Activated naive CD8-positive, alpha-beta T cell treated with anti-CD3 and anti-CD28 coated beads, Interleukin-2, amount 10 ng/mL, durations not matched to agents 7 days and 5 days (primary cell): Measurements from ENCODE around the gene SLC22A23. TPM values are rescaled to one million over a fixed set of nuclear protein-coding genes. Genes with fewer than 3 reads are reported as not detected.

Experiments used
- ATAC-seq: fragments of 150-1000 bp; cut with Tn5 transposase; one replicate; pipeline ENCODE4 v1.10.0; 2021; ENCODE audit warnings: low read depth, moderate library complexity
- POLR2A ChIA-PET: fragments of 350-600 bp; sonication (Branson Sonifier 250); formaldehyde crosslinking; loops from one replicate; lab custom pipeline; 2021; ENCODE audit warnings: antibody characterized with exemption; lab: Charles Lee
- DNase-seq: peaks from one replicate; pipeline ENCODE4 v3.0.0; 2021
- H3K27ac Mint-ChIP-seq: one replicate; pipeline ENCODE4 v1.8.0; 2022; ENCODE audit warnings: mild to moderate bottlenecking, mixed read lengths
- H3K27me3 Mint-ChIP-seq: one replicate; pipeline ENCODE4 v1.8.0; 2022; ENCODE audit warnings: mild to moderate bottlenecking, moderate library complexity, mixed read lengths
- H3K36me3 Mint-ChIP-seq: one replicate; pipeline ENCODE4 v1.8.0; 2021; ENCODE audit warnings: mild to moderate bottlenecking, mixed read lengths
- H3K4me1 Mint-ChIP-seq: one replicate; pipeline ENCODE4 v1.8.0; 2021; ENCODE audit warnings: mixed read lengths
- H3K4me3 Mint-ChIP-seq: one replicate; pipeline ENCODE4 v1.8.0; 2022; ENCODE audit warnings: mild to moderate bottlenecking, moderate library complexity, mixed read lengths
- H3K9me3 Mint-ChIP-seq: one replicate; pipeline ENCODE4 v1.8.0; 2021; ENCODE audit warnings: mixed read lengths
- total RNA-seq, 2 experiments: library from RNA; stranded (reverse); gene quantifications; one replicate each; pipeline ENCODE4 v1.2.3, GENCODE V29; 2021

Gene SLC22A23
- total RNA-seq, 2 experiments from 2014 or later, result 0.82 to 1.2 TPM

- no peak for ATAC-seq
- Mint-ChIP-seq H3K4me3 (no peak overlapping the region), H3K4me1 (peaks cover 3% of the 10 kb centered on the region), H3K27ac (no peak overlapping the region), H3K36me3 (no peaks in the 10 kb centered on the region), H3K9me3 (no peaks in the 10 kb centered on the region), H3K27me3 (peaks cover 4% of the 10 kb centered on the region)
- POLR2A ChIA-PET, result interaction anchor here (0.5 kb wide), 1 partner anchor 19 kb away, joined by 3 read pairs; no protein-coding TSS in a partner anchor
- no peak for DNase-seq
Measured at GRCh38 chr6:3489027-3489757, 32.3 kb upstream of the SLC22A23 start.

DNA sequence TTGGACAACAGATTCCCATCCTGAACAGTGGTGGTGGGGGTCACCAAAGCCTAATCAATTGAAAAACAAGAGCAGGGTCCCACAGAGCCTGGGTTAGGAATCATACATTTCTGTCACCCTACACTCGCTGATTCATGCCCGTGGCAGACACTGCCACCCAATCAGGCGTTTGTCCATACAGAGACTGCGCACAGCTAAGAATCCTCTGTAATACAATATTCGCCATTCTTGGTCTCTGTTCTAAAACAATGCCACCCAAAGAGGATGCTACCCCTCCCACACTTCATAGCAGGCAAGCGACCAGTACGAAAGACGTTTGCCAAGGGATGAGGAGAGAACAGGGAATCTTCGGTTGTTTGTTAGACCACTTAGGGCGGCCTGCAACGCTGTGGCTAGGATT lies 28.1 kb upstream of the SLC22A23 start:
- Mint-ChIP-seq H3K9me3 (peaks cover 4% of the 10 kb centered on the region), H3K4me3 (no peak overlapping the region), H3K36me3 (no peaks in the 10 kb centered on the region), H3K4me1 (peaks cover 3% of the 10 kb centered on the region), H3K27me3 (peaks cover 7% of the 10 kb centered on the region), H3K27ac (no peak overlapping the region)
- ATAC-seq (no peak), DNase-seq (no peak)
- POLR2A ChIA-PET, result no interaction called here

- Mint-ChIP-seq H3K36me3 (no peaks in the 10 kb centered on the region), H3K4me1 (peaks cover 3% of the 10 kb centered on the region), H3K9me3 (peaks cover 7% of the 10 kb centered on the region), H3K4me3 (no peak overlapping the region), H3K27ac (no peak overlapping the region), H3K27me3 (peaks cover 7% of the 10 kb centered on the region)
- POLR2A ChIA-PET, result no interaction called here
- no peak for ATAC-seq
- DNase-seq, result no peak
Measured at GRCh38 chr6:3484192-3484591, 27.3 kb upstream of the SLC22A23 start.

- Mint-ChIP-seq H3K36me3 (no peaks in the 10 kb centered on the region), H3K4me1 (peaks cover 3% of the 10 kb centered on the region), H3K9me3 (peaks cover 7% of the 10 kb centered on the region), H3K4me3 (no peak overlapping the region), H3K27me3 (peaks cover 7% of the 10 kb centered on the region), H3K27ac (no peak overlapping the region)
- POLR2A ChIA-PET, result no interaction called here
- ATAC-seq (no peak), DNase-seq (no peak)
Measured at GRCh38 chr6:3483675-3484074, 26.8 kb upstream of the SLC22A23 start.

DNA sequence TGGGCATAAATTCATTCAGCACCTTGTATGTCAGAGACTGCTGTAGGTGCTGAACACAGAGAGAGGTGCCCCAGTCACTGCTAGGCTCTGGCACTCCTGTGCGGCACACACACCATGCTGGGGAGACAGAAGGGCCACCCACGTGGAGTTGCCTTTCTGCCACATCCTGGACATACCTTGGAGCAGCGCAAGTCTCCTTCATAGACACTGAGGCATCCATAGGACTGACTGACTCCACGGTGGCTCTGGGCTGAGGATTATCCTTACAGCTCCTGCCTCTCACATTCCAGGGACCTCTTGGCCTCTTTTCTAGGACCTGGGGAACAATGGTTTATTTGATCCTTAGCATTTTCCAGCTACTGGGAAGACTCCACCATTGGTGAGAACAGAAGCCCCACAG lies 26.0 kb upstream of the SLC22A23 start:
- no peak overlapping the region for H3K27ac Mint-ChIP-seq
- H3K9me3 Mint-ChIP-seq, result peaks cover 7% of the 10 kb centered on the region
- H3K36me3 Mint-ChIP-seq, result no peaks in the 10 kb centered on the region
- POLR2A ChIA-PET, result no interaction called here
- H3K27me3 Mint-ChIP-seq, result peaks cover 7% of the 10 kb centered on the region
- no peak for ATAC-seq
- H3K4me3 Mint-ChIP-seq, result no peak overlapping the region
- H3K4me1 Mint-ChIP-seq, result peaks cover 3% of the 10 kb centered on the region
- no peak for DNase-seq

DNA sequence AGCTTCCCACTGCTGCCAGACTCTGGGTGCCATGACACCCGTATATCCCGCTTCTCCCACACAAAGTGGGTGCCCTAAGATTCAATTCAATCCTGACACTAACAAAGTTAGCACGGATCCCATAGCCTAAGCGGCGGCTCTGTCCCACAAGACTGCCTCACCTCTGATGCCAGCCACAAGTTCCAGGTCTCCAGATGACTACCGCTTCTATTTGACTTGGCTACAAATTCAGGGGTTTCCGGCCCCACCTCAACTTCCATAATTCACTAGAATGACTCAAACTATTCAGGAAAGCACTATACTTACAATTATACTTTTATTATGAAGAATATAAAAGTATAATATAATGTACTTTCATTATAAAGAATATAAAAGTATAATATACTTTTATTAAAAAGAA lies 24.8 kb upstream of the SLC22A23 start:
- no peak for ATAC-seq
- no peak overlapping the region for H3K4me3 Mint-ChIP-seq
- POLR2A ChIA-PET, result no interaction called here
- H3K4me1 Mint-ChIP-seq, result peaks cover 3% of the 10 kb centered on the region
- DNase-seq, result no peak
- H3K9me3 Mint-ChIP-seq, result peaks cover 7% of the 10 kb centered on the region
- H3K36me3 Mint-ChIP-seq, result no peaks in the 10 kb centered on the region
- H3K27me3 Mint-ChIP-seq, result peaks cover 7% of the 10 kb centered on the region
- no peak overlapping the region for H3K27ac Mint-ChIP-seq

GRCh38 chr6:3480009-3480408 lies 23.2 kb upstream of the SLC22A23 start:
- H3K4me3 Mint-ChIP-seq, result no peak overlapping the region
- H3K9me3 Mint-ChIP-seq, result peaks cover 7% of the 10 kb centered on the region
- ATAC-seq, result no peak
- H3K27me3 Mint-ChIP-seq, result peaks cover 10% of the 10 kb centered on the region
- POLR2A ChIA-PET, result no interaction called here
- no peaks in the 10 kb centered on the region for H3K36me3 Mint-ChIP-seq
- H3K4me1 Mint-ChIP-seq, result no peaks in the 10 kb centered on the region
- H3K27ac Mint-ChIP-seq, result no peak overlapping the region
- no peak for DNase-seq

DNA sequence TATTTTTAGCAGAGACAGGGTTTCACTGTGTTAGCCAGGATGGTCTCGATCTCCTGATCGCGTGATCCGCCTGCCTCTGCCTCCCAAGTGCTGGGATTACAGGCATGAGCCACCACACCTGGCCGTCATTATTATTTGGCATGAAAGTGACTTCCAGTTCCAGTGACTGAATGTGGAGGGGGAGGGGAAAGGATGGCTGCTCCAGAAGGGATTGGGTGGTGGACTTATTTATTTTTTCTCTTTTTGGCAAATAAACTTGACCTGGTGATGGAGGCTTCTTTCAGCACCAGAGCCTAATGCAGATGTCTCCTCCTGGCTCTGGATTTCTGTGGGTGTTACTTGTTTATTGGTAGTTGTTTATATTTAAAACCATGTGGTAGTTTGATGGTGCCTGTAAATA lies 16.9 kb upstream of the SLC22A23 start:
- Mint-ChIP-seq H3K4me3 (no peak overlapping the region), H3K27me3 (peaks cover 6% of the 10 kb centered on the region), H3K9me3 (no peaks in the 10 kb centered on the region), H3K4me1 (no peaks in the 10 kb centered on the region), H3K36me3 (no peaks in the 10 kb centered on the region), H3K27ac (no peak overlapping the region)
- POLR2A ChIA-PET, result no interaction called here
- DNase-seq (no peak), ATAC-seq (no peak)

GRCh38 chr6:3471711-3472110 lies 14.9 kb upstream of the SLC22A23 start:
- DNase-seq (no peak), ATAC-seq (no peak)
- Mint-ChIP-seq H3K4me1 (no peaks in the 10 kb centered on the region), H3K4me3 (no peak overlapping the region), H3K27ac (no peak overlapping the region), H3K9me3 (no peaks in the 10 kb centered on the region), H3K36me3 (no peaks in the 10 kb centered on the region), H3K27me3 (peaks cover 6% of the 10 kb centered on the region)
- POLR2A ChIA-PET, result no interaction called here

GRCh38 chr6:3471286-3471685 lies 14.4 kb upstream of the SLC22A23 start:
- H3K9me3 Mint-ChIP-seq, result no peaks in the 10 kb centered on the region
- no peak overlapping the region for H3K4me3 Mint-ChIP-seq
- H3K27me3 Mint-ChIP-seq, result peaks cover 6% of the 10 kb centered on the region
- no peak overlapping the region for H3K27ac Mint-ChIP-seq
- ATAC-seq, result no peak
- no peaks in the 10 kb centered on the region for H3K36me3 Mint-ChIP-seq
- POLR2A ChIA-PET, result no interaction called here
- no peaks in the 10 kb centered on the region for H3K4me1 Mint-ChIP-seq
- DNase-seq, result no peak

- no peak overlapping the region for H3K4me3 Mint-ChIP-seq
- no peak for ATAC-seq
- POLR2A ChIA-PET, result no interaction called here
- peaks cover 9% of the 10 kb centered on the region for H3K27me3 Mint-ChIP-seq
- H3K27ac Mint-ChIP-seq, result no peak overlapping the region
- DNase-seq, result no peak
- H3K36me3 Mint-ChIP-seq, result no peaks in the 10 kb centered on the region
- no peaks in the 10 kb centered on the region for H3K4me1 Mint-ChIP-seq
- H3K9me3 Mint-ChIP-seq, result peaks cover 1% of the 10 kb centered on the region
Measured at GRCh38 chr6:3468585-3468984, 11.7 kb upstream of the SLC22A23 start.

DNA sequence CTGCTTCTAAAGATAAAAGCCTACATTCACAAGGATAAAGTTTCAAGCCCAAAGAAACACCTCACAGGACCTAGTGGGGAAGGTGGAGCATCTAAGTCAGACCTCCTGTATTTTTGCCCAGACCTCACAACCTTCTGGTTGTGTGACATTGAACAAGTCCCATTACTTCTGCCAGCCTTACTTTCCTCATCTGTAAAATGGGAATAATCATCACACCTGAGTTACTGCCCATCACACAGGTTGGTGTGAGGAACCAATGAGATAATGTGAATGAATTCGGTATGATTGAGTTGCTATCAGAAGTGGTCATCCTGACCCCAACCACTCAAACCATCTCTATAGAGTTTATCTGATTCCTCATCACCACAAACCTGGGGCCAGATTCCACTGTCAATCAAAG lies 11.1 kb upstream of the SLC22A23 start:
- no peak for DNase-seq
- Mint-ChIP-seq H3K36me3 (no peaks in the 10 kb centered on the region), H3K4me1 (no peaks in the 10 kb centered on the region), H3K27ac (no peak overlapping the region), H3K27me3 (peaks cover 9% of the 10 kb centered on the region), H3K9me3 (peaks cover 1% of the 10 kb centered on the region), H3K4me3 (no peak overlapping the region)
- ATAC-seq, result no peak
- POLR2A ChIA-PET, result no interaction called here

DNA sequence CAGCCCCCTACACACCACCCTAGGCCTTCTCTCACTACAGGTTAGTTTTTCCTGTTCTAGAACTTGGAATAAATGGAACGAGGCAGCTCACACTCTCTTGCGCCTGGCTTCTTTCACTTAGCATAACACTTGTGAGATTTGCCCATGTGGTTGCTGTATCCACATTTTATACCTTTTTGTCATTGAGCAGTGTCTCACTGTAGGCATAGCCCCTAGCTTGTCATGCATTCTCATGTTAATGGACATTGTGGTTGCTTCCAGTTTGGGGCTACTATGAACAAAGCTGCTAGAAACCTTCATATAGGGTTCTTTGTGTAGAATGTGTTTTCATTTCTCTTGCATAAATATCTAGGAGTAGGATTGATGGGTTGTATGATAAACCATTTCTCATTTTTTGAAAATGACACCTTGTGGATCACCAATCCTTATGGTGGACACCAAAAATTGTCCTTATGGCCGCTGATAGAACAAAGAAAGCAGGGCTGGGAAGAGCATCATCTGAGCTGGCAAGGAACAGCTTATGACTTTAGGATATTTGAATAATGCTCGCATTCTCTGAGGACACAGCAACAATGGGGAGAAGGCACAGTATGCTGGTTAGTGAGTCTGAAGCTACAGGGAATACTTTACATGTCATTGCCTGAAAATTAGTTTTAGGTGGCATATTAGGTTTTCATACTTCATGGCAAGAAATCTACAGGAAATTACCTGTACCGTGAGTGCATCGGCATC lies 9.8 kb upstream of the SLC22A23 start:
- H3K36me3 Mint-ChIP-seq, result no peaks in the 10 kb centered on the region
- H3K9me3 Mint-ChIP-seq, result peaks cover 1% of the 10 kb centered on the region
- DNase-seq (no peak), ATAC-seq (no peak)
- POLR2A ChIA-PET, result no interaction called here
- H3K27ac Mint-ChIP-seq, result no peak overlapping the region
- peaks cover 15% of the 10 kb centered on the region for H3K27me3 Mint-ChIP-seq
- no peak overlapping the region for H3K4me3 Mint-ChIP-seq
- no peaks in the 10 kb centered on the region for H3K4me1 Mint-ChIP-seq

DNA sequence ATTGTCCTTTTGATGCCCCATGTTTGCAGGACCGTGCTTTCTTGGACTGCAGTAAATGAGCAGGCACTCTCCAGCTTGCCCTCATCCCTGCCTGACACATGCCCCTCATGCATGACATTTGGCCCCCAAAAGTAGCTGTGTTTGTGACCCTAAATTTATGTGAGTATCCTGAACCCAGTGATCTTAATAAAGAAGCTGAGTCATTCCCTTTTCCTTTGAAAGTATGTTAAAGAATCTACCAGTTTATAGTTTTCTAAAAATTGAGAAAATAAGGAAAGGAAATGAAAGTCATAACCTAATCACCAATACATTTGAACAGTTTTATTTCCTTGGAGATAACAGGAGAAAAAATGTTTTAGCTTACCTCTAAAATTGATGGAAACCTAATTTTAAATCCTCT lies 3.4 kb upstream of the SLC22A23 start:
- peaks cover 1% of the 10 kb centered on the region for H3K9me3 Mint-ChIP-seq
- no peak overlapping the region for H3K27ac Mint-ChIP-seq
- H3K4me3 Mint-ChIP-seq, result no peak overlapping the region
- H3K36me3 Mint-ChIP-seq, result no peaks in the 10 kb centered on the region
- ATAC-seq (no peak), DNase-seq (no peak)
- H3K4me1 Mint-ChIP-seq, result peaks cover 4% of the 10 kb centered on the region
- POLR2A ChIA-PET, result no interaction called here
- peaks cover 50% of the 10 kb centered on the region for H3K27me3 Mint-ChIP-seq
